Left renal pelvis (tissue), 4 donors: ENCODE measurements around the gene ACOT9. TPM values are rescaled to one million over a fixed set of nuclear protein-coding genes. Genes with fewer than 3 reads are reported as not detected.
A peak's percentile ranks its signal among the peaks of the same experiment; 100 is the strongest.
"Not testable (repeated sequence)": the region's sequence is repeated elsewhere in the genome, so short reads cannot be mapped to it uniquely, and the experiment has no call there.

ENCODE experiments used
- DNase-seq, 4 donors: peaks; one replicate each; pipeline ENCODE4 v3.0.0-alpha.2; 2013; ENCODE audit warnings: low read depth in 4 of 4, low spot score in 3 of 4
- polyA plus RNA-seq, 4 donors: library from polyadenylated mRNA; unstranded; fragments of 120-200 nt; gene quantifications; one replicate each; pipeline ENCODE4 v1.2.1, GENCODE V29; 2013; ENCODE audit not compliant: insufficient read length in 4 of 4

The ACOT9 gene, protein sequence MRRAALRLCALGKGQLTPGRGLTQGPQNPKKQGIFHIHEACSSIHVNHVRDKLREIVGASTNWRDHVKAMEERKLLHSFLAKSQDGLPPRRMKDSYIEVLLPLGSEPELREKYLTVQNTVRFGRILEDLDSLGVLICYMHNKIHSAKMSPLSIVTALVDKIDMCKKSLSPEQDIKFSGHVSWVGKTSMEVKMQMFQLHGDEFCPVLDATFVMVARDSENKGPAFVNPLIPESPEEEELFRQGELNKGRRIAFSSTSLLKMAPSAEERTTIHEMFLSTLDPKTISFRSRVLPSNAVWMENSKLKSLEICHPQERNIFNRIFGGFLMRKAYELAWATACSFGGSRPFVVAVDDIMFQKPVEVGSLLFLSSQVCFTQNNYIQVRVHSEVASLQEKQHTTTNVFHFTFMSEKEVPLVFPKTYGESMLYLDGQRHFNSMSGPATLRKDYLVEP
- polyA plus RNA-seq = 10 to 100 TPM; 32.3 to 42.7 (median 38.0) TPM

DNA sequence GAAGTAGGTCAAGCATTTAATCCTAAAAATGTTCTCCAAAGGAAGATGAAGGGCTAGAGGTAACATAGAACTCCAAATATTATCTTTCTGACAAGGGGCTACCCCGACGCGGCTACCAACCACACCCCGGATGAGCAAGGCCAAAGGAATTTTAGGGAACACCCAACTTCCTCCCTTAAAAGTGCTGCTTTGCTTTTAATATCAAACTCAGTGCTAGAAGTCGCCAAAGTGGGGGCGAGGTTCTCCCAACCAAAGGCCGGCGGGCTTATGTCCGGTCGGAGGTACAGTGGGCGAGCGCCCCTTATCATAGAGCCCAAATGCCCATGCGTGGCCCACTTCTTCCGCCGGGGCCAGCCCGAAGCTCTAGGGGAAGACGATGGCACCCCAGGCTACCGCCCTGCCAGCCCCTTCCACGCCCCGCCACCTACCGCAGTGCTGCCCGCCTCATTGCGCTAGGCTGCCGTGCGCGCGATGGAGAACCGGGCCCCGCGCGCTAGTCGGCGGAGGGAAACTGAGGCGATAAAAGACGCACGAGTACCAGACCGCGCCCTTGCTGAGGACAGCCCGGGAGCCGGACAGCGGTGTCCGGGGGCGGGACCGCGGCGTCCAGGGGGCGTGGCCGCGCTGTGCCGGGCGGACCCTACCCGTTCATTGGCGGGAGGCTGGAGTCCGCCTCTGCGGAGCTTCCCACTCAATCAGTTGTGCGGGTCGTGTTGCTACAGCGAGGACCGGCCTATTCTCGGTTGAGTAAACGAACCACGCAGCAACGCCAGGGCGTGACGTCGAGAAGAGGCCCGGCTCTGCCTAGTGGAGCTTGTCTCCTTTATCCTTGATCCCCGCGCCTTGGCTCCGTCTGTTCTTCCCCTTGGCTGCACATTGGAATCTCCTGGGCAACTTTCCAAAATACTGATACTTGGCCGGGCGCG, at the start of gene ACOT9:
ACOT9 (minus strand) TSS at position 580 of the 926 bp plus-strand sequence; CDS start at position 448, 132 bp downstream.
- DNase-seq = peak; percentile 61 to 78 (median 73)

DNA sequence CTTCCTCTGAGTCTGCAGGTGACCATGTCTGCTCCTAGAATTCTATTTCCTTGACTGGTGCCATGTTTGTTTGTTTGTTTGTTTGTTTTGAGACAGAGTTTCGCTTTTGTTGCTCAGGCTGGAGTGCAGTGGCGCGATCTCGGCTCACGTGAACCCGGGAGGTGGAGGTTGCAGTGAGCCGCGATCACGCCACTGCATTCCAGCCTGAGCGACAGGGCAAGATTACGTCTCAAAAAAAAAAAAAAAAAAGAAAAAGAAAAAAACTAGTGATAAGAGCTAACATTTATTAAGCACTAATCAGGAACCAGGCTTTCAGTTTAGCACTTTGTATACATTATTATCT, 47.0 kb upstream of the ACOT9 start:
- DNase-seq = no peak

DNA sequence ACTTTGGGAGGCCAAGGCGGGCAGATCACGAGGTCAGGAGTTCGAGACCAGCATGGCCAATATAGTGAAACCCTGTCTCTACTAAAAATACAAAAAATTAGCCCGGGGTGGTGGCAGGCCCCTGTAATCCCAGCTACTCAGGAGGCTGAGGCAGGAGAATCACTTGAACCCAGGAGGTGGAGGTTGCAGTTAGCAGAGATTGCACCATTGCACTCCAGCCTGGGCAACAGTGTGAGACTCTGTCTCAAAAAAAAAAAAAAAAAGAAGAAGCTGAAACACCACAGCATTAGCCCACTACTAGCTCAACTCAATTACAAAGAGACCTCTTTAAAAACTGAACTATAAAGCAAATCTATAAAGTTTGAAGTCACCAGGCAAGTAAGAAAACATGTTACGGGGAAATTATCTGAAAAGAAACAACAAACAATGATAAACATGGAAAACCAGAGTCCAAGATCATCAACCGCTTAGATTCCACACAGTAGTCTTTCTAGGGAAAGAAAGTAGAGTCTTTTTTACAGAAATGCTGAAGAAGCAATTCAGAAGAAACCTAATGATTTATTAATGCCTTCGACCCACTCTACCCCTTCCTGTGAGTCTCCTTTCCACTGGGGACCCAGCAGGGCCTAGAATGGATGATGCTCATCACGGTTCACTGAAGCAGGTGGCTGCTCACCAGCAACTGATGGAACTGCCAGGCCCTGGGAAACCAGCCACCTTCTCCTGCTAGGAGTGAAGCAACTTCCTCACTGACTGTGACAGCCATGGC, 46.5 kb upstream of the ACOT9 start:
- no peak for DNase-seq

DNA sequence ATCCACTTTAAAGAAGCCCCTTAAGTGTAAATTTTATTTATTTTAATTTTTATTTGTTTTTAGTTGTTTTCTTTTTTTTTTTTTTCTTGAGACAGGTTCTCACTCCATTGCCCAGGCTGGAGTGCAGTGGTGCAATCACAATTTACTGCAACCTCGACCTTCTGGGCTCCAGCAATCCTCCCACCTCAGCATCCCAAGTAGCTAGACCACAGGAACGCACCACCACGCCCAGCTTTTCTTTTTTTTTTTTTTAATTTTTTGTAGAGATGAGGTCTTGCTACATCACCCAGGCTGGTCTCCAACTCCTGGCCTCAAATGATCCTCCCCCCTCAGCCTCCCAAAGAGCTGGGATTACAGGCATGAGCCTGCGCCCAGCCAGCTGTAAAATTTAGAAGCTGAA, 45.9 kb upstream of the ACOT9 start:
- DNase-seq = no peak

DNA sequence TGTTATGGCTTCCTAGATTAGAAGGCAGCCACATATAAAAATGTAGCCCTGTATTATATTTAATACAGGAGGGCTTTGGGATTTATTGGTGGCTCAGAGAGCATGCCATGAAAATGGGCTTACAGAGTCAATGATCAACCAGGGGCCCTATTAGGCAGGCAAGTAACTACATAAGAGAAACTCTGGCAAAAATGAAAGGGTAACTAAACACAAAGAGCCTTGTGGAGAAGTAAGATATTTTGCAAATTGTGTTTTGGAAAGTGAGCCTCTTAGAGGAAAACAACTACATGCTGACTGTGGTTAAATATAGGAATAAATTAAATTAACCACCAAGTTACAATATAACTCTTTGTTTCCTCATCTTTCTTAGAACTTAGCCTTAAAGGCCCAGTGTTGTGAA, 45.4 kb upstream of the ACOT9 start:
- DNase-seq = no peak

DNA sequence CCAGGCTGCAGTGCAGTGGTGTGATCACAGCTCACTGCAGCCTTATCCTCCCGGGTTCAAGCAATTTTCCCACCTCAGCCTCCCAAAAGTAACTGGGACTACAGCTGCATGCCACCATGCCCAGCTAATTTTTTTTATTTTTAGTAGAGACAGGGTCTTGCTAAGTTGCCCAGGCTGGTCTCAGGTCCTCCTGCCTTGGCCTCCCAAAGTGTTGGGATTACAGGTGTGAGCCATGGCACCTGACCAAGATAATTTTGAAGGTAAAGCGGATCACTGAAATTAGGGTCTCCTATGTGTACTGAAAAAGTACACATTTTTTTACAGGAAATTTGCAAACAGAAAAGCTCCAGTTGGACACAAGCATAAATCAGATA, 44.7 kb upstream of the ACOT9 start:
- DNase-seq = no peak

DNA sequence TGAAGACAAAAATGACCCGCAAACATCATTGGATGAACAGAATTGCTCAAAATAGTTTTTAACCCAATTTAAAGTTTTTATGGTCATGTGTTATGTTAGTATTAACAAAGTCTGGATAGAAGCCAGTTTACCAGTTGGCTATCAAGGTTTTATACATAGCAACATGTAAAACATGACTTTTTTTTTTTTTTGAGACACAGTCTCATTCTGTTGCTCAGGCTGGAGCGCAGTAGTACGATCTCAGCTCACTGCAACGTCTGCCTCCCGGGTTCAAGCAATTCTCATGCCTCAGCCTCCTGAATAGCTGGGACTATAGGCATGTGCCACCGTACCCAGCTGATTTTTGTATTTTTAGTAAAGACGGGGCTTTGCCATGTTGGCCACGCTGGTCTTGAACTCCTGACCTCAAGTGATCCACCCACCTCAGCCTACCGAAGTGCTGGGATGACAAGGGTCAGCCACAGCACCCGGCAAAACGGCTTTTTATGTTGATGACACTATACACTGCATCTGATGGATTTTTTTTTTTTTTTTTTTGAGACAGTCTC, 43.3 kb upstream of the ACOT9 start:
- DNase-seq = no peak

DNA sequence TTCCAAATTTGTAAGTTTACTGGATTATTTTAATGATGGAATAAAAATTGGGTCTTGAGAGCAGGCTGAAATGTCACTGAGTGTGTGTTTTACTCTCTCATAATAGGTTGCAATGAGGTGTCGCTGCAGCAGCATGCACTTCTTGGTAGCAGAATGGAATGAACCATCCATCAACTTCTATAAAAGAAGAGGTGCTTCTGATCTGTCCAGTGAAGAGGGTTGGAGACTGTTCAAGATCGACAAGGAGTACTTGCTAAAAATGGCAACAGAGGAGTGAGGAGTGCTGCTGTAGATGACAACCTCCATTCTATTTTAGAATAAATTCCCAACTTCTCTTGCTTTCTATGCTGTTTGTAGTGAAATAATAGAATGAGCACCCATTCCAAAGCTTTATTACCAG, 42.5 kb upstream of the ACOT9 start:
- DNase-seq = no peak

DNA sequence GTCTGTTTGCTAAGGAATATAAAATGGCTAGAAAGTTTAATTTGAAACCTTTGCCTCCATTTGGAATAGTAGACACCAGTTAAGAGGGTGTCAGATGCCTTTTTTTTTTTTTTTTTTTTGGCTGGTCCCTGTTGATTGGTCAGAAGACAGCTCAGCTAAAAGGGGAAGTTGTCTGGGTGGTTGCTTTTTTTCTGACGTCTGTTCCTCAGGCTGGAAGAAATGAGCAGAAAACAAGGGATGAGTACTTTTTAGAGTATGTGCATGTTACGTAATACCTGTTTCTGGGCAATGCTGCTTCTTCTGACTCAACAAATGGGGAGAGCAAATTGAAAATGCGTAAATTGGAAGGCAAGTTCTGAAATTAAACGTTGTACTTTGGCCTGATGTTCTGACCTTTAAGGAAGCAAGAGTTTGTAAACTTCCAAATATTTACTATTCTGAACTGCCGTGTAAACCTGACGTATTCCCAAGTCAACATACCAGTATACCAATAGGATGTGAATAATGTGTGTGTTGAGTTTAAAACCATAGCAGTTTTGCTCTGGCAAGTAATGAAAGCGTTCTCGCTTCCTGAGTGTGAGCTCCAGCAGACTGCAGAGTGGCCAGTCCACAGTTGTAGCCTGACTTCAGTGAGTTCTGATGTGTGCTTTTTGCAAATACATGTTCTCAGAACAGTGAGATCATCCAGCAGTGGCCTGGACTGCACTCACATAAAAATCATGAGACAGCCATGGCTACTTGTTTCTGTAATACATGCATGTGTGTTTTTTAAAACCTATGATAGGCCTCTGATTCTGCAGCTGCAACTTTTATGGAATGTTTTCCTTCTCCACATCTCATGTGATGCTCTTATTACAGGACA, 41.6 kb upstream of the ACOT9 start:
- no peak for DNase-seq

DNA sequence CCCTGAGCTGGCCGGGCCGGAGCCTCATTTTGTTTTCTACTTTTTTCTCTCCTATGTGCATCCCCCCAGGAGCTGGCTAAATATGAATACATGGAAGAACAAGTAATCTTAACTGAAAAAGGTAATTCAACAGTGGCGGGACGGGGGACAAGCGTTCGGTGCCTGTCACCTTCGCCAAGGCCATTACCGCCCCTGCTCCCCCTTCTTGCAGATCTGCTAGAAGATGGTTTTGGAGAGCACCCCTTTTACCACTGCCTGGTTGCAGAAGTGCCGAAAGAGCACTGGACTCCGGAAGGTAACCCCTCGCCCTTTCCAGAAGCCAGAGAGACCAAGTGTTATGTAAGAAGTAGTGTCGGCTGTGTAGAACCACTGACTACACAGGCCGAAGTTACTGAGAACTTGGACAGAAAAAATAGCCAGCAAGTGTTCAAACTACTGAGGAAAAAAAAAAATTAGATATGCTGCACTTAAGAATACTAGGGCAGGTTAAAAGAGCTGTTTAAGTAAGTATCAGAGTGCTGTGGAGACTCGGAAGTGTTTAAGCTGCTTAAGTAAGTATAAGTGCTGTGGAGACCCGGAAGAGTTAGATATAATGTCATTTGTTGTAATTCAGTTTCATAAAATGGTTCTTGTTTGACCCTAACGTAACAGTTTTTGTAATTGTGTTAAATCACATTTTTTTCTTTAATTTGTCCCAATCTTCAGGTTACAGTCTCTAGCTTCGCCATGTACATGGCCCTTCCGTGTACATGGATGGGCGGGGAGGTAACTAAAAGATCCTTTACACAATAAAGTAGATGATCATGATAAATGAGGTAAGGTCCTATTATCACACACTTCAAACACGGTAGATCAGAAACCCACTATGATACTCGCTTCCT, 40.8 kb upstream of the ACOT9 start:
- DNase-seq = no peak

DNA sequence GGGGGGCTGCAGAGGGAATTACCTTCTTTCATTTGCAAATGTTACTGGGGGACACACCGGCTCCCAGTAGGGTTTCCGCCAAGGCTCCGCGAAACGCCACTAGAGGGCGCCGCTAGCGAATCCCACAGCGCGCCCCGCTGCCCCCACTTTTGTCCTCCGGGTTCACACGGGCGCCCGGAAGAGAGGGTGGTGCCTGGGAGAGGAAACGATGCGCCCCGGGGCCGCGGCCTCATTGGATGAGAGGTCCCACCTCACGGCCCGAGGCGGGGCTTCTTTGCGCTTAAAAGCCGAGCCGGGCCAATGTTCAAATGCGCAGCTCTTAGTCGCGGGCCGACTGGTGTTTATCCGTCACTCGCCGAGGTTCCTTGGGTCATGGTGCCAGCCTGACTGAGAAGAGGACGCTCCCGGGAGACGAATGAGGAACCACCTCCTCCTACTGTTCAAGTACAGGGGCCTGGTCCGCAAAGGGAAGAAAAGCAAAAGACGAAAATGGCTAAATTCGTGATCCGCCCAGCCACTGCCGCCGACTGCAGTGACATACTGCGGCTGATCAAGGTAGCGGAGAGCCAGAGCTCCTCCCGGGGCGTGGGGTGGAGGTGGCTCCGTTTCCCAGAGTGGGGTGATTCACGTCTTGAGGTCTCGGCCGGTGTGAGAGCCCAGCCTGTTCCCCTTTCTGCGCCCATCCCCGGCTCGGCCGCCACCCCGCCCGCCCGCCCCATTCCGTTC, 40.0 kb upstream of the ACOT9 start, which contains the start of gene SAT1:
SAT1 (plus strand) TSS at position 311 of the 726 bp plus-strand sequence; CDS start at position 490, 179 bp downstream.
- DNase-seq = peak; percentile 70 to 88 (median 82)

DNA sequence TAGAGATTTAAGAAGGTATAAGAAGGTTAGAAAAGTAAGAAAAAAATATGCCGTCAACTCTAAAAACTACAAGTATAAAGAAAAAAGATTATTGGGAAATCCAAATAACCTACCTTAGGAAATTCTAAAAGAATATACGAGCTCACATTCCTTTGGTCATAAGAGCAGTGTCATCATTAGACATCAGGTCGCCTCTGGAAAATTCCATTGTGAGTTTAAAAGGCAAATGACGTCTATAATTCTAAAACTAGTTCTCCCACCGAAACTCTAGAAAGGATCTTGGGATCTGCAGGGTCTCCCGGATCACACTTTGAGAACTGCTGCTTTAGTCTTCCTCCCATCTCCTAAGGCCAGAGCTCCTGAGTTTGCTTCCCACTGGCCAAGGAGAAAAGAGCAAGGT, 39.4 kb upstream of the ACOT9 start:
- DNase-seq = no peak

DNA sequence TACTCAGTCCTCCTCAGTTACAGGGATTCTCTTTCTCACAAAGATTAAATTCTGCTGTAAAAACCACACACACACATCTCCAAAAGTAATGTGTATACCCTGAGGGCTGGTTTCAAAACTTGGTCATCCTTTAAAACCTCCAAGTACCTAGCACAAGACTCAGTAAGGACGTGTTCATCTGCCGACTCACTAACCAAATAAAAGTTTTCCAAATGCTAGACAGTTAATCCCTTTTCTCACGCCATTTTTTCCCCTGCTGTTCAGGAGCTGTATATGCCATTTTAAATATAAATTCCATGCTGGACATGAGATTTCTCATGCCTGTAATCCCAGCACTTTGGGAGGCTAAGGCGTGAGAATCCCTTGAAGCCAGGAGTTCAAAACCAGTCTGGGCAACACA, 35.9 kb upstream of the ACOT9 start:
- DNase-seq = no peak

DNA sequence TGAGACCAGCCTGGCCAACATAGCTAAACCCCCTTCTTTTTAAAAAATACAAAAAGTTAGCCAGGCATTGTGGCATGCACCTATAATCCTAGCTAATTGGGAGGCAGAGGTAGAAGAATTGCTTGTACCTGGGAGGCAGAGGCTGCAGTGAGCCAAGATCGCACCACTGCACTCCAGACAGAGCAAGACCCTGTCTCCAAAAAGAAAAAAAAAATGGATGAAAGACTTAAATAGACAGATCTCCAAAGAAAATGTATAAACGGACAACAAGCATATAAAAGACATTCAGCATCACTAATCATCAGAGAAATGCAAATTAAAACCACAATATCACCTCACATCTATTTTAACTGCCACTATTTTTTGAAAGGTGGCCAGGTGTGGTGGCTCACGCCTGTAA, 33.3 kb upstream of the ACOT9 start:
- DNase-seq = no peak

DNA sequence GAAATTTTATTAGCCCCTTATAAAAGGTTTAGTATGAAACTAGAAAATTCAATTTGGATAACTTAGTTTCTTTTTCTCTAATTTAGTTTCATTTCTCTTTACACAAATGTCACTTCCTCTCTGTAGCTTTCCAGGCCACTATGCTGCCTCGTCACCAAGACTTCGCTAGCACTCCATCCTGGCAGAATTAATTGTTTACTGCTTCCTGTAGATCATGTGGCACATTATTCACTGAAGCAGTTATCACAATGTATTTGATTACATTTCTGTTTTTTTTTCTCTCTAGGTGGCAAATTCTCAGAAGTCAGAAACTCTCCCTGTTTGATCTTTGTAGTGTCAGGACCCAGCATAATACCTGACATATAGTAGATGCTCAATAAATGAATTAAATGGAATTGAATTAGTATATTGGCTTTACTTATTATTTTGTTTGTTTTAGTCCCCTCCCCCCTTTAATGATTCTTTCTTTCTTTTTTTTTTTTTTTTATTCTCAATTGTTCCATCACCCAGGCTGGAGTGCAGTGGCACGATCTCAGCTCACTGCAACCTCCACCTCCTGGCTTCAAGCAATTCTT, 30.6 kb upstream of the ACOT9 start:
- no peak for DNase-seq

DNA sequence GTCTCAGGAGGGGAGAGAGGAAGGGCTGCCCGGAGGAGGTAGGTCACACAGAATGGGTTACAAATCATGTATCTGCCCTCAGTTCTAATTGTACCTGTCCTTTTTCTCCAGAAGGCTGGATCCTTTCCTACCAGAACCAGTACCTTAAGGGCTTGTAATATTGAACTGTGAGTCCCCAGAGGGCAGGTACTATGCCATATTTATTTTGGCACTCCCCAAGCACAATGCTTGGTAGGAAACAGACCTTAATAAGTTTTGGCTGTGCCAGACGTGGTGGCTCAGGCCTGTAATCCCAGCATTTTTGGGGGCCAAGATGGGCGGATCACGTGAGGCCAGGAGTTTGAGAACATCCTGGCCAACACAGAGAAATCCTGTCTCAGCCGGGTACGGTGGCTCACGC, 28.0 kb upstream of the ACOT9 start:
- DNase-seq = not testable (repeated sequence)

DNA sequence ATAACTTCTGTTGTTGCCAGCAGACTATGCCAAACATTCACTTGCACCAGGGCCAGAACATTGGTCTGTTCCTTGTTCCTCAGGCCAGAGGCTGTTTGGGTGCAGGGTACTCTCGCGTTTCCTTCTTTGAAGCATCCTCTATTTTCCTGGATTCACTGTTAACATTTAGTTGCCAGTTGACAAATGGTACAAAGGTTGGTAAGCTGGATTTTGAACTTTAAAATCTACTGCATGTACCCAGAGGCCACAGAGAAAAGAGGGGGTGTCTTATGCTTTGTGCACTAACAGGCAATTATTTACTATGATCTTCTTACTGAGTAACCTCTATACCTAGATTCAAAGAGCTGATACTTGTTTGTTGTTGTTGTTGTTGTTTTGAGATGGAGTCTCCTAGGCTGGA, 27.1 kb upstream of the ACOT9 start:
- DNase-seq = no peak
